A549 (cell line): ENCODE results near the gene OR2A1. TPM values are rescaled to one million over a fixed set of nuclear protein-coding genes. Genes with fewer than 3 reads are reported as not detected.
"Not testable (repeated sequence)": the region's sequence is repeated elsewhere in the genome, so short reads cannot be mapped to it uniquely, and the experiment has no call there.

Experiments used
- ATAC-seq, 2 experiments: fragments of 200-7000 bp in 1 of 2; fragments of >200 bp in 1 of 2; cut with Nextera tagmentation in 1 of 2; cut with Tn5 transposase in 1 of 2; 3 replicates each; pipeline versions ENCODE4 v1.8.0 to v1.9.1; 2018 to 2020; ENCODE audit warnings: mild to moderate bottlenecking in 1 of 2, moderate library complexity in 1 of 2
- CTCF ChIA-PET: fragments of 300-600 bp; sonication (Branson Sonifier 250); formaldehyde crosslinking; extraction: SDS; loops from one replicate; lab custom pipeline; 2021; ENCODE audit warnings: antibody characterized with exemption, inconsistent platforms; lab: Yijun Ruan, JAX
- POLR2A ChIA-PET: fragments of 350-600 bp; formaldehyde crosslinking; extraction: SDS; loops from one replicate; lab custom pipeline; 2021; ENCODE audit warnings: antibody characterized with exemption, inconsistent platforms; lab: Yijun Ruan, JAX
- DNase-seq, 2 experiments: peaks; one replicate each; pipeline versions ENCODE4 v3.0.0 to v3.0.0-alpha.2; 2011 to 2016; ENCODE audit warnings: low read depth in 1 of 2, low spot score in 1 of 2
- FAIRE-seq: peaks from 2 replicates; lab custom pipeline; 2011; peaks lifted over from hg19 to GRCh38; lab: Jason Lieb, UNC
- H3K27ac ChIP-seq, 2 experiments: fragments of >200 bp; sonication (Bioruptor Twin); formaldehyde crosslinking; 3 replicates each; pipeline ENCODE4 v1.5.1; 2016 to 2017
- H3K4me1 ChIP-seq: fragments of >200 bp; sonication (Bioruptor Twin); formaldehyde crosslinking; 3 replicates; pipeline ENCODE4 v1.6.1; 2016
- H3K4me2 ChIP-seq: fragments of >200 bp; sonication (Bioruptor Twin); formaldehyde crosslinking; 3 replicates; pipeline ENCODE4 v1.6.1; 2016
- H3K4me3 ChIP-seq: fragments of >200 bp; sonication (Bioruptor Twin); formaldehyde crosslinking; 3 replicates; pipeline ENCODE4 v1.5.1; 2016
- H3K9me3 ChIP-seq: fragments of >200 bp; sonication (Bioruptor Twin); formaldehyde crosslinking; 3 replicates; pipeline ENCODE4 v1.6.1; 2016
- WGBS: methylation state at CpG from one replicate; pipeline ENCODE4 v1.1.6; 2017; ENCODE audit errors: missing lambda C conversion rate; 5-methylcytosine and 5-hydroxymethylcytosine counted together
- polyA plus RNA-seq, 4 experiments: library from polyadenylated mRNA; depleted of rRNA in 3 of 4; stranded (reverse); fragments of >200 nt; fragmentation: RNase III in 1 of 4; extraction: RNeasy Plus Mini Kit Qiagen cat#74134 plus additional on column Dnase treatment in 1 of 4; gene quantifications; 2 replicates in 3 of 4; 3 replicates in 1 of 4; pipeline ENCODE4 v1.2.3, GENCODE V29; 2011 to 2017

OR2A1 gene
- polyA plus RNA-seq, 2 of the 4 experiments (the other 2 are of a cell fraction): not detected

- 61% methylated on average over 4 of the region's 14 CpGs for WGBS
- not testable (repeated sequence) for H3K4me2 ChIP-seq
Observed at GRCh38 chr7:144292384-144293161, 19.6 kb upstream of the OR2A1 start.

DNA sequence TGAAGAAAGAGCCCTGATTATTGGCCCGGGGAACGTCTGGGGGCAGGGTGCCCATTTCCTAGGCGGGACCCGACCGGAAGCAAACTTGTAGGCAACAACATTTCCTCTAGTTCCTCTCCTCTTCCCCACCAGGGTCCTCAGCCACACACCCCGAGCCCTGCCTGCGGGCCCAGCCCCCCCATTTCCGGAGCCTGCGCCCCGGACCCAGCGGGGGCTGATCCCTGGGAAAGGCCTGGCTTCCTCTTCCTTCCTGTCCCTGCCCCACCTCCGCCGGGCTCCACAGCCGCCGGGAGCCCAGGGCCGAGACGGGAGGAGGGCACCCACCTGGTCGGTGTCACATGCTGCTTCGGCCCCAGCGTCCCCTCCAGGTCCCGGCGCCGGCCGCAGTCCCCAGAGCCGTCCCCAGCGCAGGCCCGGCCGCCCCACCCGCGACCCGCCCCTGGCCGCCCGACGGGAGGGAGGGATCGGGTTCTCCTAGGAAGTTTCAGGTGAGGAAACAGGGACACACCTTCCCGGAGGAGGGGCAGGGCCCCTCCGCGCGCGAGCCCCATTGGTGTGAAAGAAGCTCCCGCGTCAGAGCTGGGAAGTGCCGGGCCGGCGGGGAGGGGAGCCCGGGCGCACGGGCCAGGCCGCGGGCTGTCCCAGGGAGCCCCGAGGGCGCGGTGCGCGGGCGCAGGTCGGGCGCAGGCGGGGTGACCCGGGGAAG, 18.3 kb upstream of the OR2A1 start:
- FAIRE-seq, H3K27ac ChIP-seq, H3K4me2 ChIP-seq, DNase-seq, CTCF ChIA-PET, POLR2A ChIA-PET, H3K4me3 ChIP-seq, H3K4me1 ChIP-seq, H3K9me3 ChIP-seq: not testable (repeated sequence)
- peak; percentile 70 to 83 for ATAC-seq
- WGBS: no CpG with 5 or more reads among the region's 60 CpGs

More at GRCh38 chr7:144292384-144293161, 19.6 kb upstream of the OR2A1 start:
- H3K9me3 ChIP-seq, H3K4me1 ChIP-seq, H3K27ac ChIP-seq, CTCF ChIA-PET, FAIRE-seq, ATAC-seq, DNase-seq, H3K4me3 ChIP-seq, POLR2A ChIA-PET: not testable (repeated sequence)

DNA sequence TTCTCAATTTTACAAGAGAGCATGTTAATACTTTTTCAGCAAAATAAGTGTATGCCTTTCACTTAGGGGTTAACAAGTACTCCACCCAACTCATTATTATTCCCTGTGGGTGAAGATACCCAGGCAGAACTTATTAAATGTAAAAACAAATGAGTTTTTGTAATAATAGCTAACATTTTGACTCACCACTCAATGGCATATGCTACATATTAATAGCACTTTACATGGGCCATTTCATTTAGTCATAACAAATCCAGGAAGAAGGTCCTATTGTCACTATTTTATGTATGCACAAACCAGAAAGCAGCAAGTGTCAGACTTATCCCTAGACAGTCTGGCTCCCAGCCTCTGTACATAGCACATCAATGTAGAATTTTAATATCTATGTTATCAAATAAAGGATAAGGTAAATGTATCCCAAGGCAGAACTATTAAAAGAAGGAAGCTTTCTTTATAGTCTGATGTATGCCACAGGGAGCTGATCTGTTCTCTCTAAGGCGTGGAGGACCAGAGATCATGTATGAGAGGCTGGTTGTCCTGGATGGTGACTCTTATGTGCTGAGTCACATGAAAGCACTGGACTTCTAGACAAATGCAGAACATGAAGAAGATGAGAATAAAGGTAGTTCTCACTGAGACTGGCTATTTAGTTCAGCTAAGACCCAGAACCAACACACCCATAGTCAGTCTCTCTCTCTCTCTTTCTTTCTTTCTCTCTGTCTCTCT, 9.5 kb upstream of the OR2A1 start:
- peak; percentile 16 to 51; a peak in 3 of 6 replicates for ATAC-seq
- POLR2A ChIA-PET, CTCF ChIA-PET, H3K4me2 ChIP-seq, H3K27ac ChIP-seq, DNase-seq, H3K4me3 ChIP-seq, FAIRE-seq, H3K4me1 ChIP-seq, H3K9me3 ChIP-seq: not testable (repeated sequence)
- WGBS: no CpG with 5 or more reads among the region's 1 CpG

DNA sequence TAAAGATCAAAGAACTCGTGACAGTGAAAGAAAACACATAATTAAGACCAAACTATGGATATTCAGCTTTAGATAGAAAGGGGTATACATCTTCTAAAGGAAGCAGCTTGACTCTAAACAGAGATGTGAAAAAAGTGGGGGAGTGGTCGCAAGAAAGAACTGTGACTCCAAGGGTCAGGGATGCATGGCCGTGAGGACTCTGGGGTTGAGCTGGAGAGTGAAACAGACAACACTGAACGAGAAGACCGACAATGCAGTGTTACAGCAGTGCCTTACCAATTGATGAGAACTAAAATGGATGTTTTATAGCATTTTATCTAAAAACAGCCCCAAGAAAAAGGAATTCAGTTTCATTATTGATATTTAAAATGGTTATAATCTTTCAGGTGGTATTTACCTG, 8.6 kb upstream of the OR2A1 start:
- DNase-seq, H3K4me2 ChIP-seq, H3K4me3 ChIP-seq, H3K27ac ChIP-seq, H3K4me1 ChIP-seq, POLR2A ChIA-PET, CTCF ChIA-PET, ATAC-seq, H3K9me3 ChIP-seq, FAIRE-seq: not testable (repeated sequence)
- WGBS: no CpG with 5 or more reads among the region's 5 CpGs

DNA sequence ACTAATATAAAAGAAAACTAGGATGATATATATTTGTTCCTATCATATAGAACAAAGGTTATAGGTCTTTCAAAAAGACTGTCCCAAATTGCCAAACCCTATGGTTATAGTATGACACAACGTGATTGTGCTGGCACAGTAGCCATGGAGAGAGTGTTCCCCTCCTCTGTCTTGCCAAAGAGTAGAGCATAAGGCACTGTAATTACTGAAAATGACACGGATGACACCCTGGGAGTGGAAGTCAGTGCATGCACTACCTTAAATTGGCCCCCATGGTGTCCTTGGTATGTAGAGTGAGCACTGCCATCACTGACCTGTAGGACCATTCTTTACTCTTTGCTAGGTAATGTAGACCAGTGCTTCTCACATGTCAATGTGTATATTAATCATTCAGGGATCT, 7.1 kb upstream of the OR2A1 start:
- H3K27ac ChIP-seq, POLR2A ChIA-PET, H3K4me2 ChIP-seq, CTCF ChIA-PET, FAIRE-seq, ATAC-seq, H3K4me1 ChIP-seq, DNase-seq, H3K9me3 ChIP-seq, H3K4me3 ChIP-seq: not testable (repeated sequence)
- WGBS: no CpG with 5 or more reads among the region's 2 CpGs

DNA sequence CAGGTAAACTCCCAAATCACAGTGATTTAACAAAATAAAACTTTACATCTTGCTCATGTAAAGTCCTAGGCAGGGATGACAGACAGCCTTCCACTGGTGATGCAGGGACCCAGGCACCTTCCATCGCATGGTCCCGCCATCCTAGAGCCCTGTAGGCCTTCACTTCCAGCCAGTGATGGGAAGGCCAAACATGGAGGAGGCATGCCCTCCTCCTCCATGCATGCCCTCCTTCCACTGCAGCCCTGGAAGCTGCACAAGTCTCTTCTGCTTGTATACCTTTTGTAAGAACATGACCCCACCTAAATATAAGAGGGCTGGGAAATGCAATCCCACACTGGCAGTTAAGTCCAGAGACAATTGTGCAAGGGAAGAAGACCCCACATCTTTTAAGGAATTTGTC, 2.5 kb upstream of the OR2A1 start:
- H3K4me3 ChIP-seq, H3K27ac ChIP-seq, POLR2A ChIA-PET, H3K9me3 ChIP-seq, H3K4me2 ChIP-seq, CTCF ChIA-PET, DNase-seq, H3K4me1 ChIP-seq: not testable (repeated sequence)
- peak; percentile 82 for FAIRE-seq
- peak in 1 of 2 experiments; percentile 29; a peak in 1 of 6 replicates for ATAC-seq
- no CpG with 5 or more reads among the region's 2 CpGs for WGBS

- H3K4me2 ChIP-seq, H3K4me1 ChIP-seq, FAIRE-seq, POLR2A ChIA-PET, H3K27ac ChIP-seq, H3K9me3 ChIP-seq, DNase-seq, ATAC-seq, CTCF ChIA-PET, H3K4me3 ChIP-seq: not testable (repeated sequence)
- WGBS: 18% methylated on average over 1 of the region's 2 CpGs
Observed at GRCh38 chr7:144311218-144311617, 1.0 kb upstream of the OR2A1 start.

DNA sequence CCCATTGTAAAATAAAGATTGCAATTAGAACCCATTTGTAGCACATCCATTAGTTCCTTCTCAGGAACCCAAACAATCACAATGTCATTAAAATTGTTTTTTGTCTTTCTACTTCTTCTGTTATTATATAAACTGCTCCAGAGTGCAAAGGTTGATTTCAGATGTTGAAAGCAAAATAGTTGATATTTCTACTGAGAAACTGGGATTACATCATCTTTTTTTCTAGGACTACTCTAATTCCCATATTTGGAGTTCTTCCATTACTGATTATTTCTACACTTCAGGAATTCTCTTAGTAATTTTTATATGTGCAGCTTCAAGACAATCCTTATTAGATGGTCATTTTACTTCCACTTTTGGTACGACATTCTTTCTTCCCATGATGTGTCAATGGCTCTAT, 5.3 kb downstream of the OR2A1 start:
- CTCF ChIA-PET, H3K9me3 ChIP-seq, DNase-seq, H3K27ac ChIP-seq, ATAC-seq, H3K4me1 ChIP-seq, POLR2A ChIA-PET, H3K4me3 ChIP-seq, H3K4me2 ChIP-seq: not testable (repeated sequence)
- peak; percentile 77 for FAIRE-seq
- 43% methylated on average over 1 of the region's 1 CpG for WGBS

GRCh38 chr7:144319547-144319946, 7.3 kb downstream of the OR2A1 start:
- H3K4me3 ChIP-seq, FAIRE-seq, H3K4me1 ChIP-seq, POLR2A ChIA-PET, CTCF ChIA-PET, H3K9me3 ChIP-seq, H3K4me2 ChIP-seq, DNase-seq, H3K27ac ChIP-seq, ATAC-seq: not testable (repeated sequence)
- WGBS: no CpG with 5 or more reads among the region's 2 CpGs

GRCh38 chr7:144321677-144322206, 9.5 kb downstream of the OR2A1 start:
- H3K4me1 ChIP-seq, H3K4me3 ChIP-seq, DNase-seq, POLR2A ChIA-PET, ATAC-seq, H3K27ac ChIP-seq, CTCF ChIA-PET, FAIRE-seq, H3K9me3 ChIP-seq, H3K4me2 ChIP-seq: not testable (repeated sequence)
- no CpG with 5 or more reads among the region's 3 CpGs for WGBS
